HepG2 (cell line): ENCODE measurements around the gene RAC3. TPM values are rescaled to one million over a fixed set of nuclear protein-coding genes. Genes with fewer than 3 reads are reported as not detected.

Experiments used
- AGO2 ChIP-seq: fragments of 200-400 bp; formaldehyde crosslinking; optimal IDR thresholded peaks from 2 replicates; pipeline ENCODE3; 2017; ENCODE audit warnings: mild to moderate bottlenecking, low read depth, low read length, moderate library complexity
- AHR ChIP-seq: IDR thresholded peaks from 2 replicates; pipeline ENCODE4 v1.6.1; 2018; ENCODE audit warnings: missing genetic modification reagents, missing compliant biosample characterization
- CHCHD3 ChIP-seq: sonication (generic); formaldehyde crosslinking; IDR thresholded peaks from 2 replicates; pipeline ENCODE4 v1.8.0; 2022; ENCODE audit warnings: mild to moderate bottlenecking, missing genetic modification reagents, moderate library complexity
- ETV5 ChIP-seq: IDR thresholded peaks from 2 replicates; pipeline ENCODE4 v1.6.1; 2018; ENCODE audit warnings: missing biosample characterization, missing genetic modification reagents, inconsistent platforms, borderline replicate concordance
- GLI4 ChIP-seq: sonication (generic); formaldehyde crosslinking; IDR thresholded peaks from 2 replicates; pipeline ENCODE4 v1.5.1; 2020; ENCODE audit warnings: missing genetic modification reagents, mild to moderate bottlenecking, moderate library complexity, borderline replicate concordance
- GTF3A ChIP-seq: sonication (generic); formaldehyde crosslinking; conservative IDR thresholded peaks from 2 replicates; pipeline ENCODE4 v1.4.0; 2020; ENCODE audit warnings: mild to moderate bottlenecking, missing genetic modification reagents
- KDM2A ChIP-seq: sonication (generic); formaldehyde crosslinking; IDR thresholded peaks from 2 replicates; pipeline ENCODE4 v1.4.0; 2020; ENCODE audit warnings: low read depth, missing genetic modification reagents, borderline replicate concordance
- RERE ChIP-seq: IDR thresholded peaks from 2 replicates; pipeline ENCODE4 v1.6.1; 2016; ENCODE audit warnings: low read depth, missing genetic modification reagents, missing compliant biosample characterization
- SOX5 ChIP-seq: IDR thresholded peaks from 2 replicates; pipeline ENCODE4 v1.6.1; 2016; ENCODE audit warnings: borderline replicate concordance
- ZFAT ChIP-seq: sonication (generic); formaldehyde crosslinking; conservative IDR thresholded peaks from 2 replicates; pipeline ENCODE4 v1.8.1; 2023; ENCODE audit warnings: missing genetic modification reagents, inconsistent platforms
- ZNF547 ChIP-seq: sonication (generic); formaldehyde crosslinking; IDR thresholded peaks from 2 replicates; pipeline ENCODE4 v1.5.1; 2020; ENCODE audit warnings: mild to moderate bottlenecking, missing genetic modification reagents
- ZNF569 ChIP-seq: sonication (generic); formaldehyde crosslinking; IDR thresholded peaks from 2 replicates; pipeline ENCODE4 v1.5.0; 2020; ENCODE audit warnings: mild to moderate bottlenecking, missing genetic modification reagents, moderate library complexity, borderline replicate concordance
- ZZZ3 ChIP-seq: sonication (generic); formaldehyde crosslinking; IDR thresholded peaks from 2 replicates; pipeline ENCODE4 v1.4.0; 2020; ENCODE audit warnings: missing genetic modification reagents, mild to moderate bottlenecking, borderline replicate concordance
- polyA plus RNA-seq, 8 experiments: library from polyadenylated mRNA; depleted of rRNA in 3 of 8; stranded (reverse) in 7 of 8; unstranded in 1 of 8; fragments of >200 nt; fragmentation: Illumina TruSeq in 4 of 8; extraction: Trizol in 4 of 8; gene quantifications; 2 replicates each; pipeline versions ENCODE4 v1.2.1 to v1.2.3, GENCODE V29; 2011 to 2016; ENCODE audit warnings: low read depth in 4 of 8, missing spikeins in 1 of 8, mixed read lengths in 1 of 8; ENCODE audit not compliant: insufficient read depth in 1 of 8
- total RNA-seq, 5 experiments: library from RNA; depleted of rRNA; stranded (reverse); fragments of >200 nt; fragmentation: Illumina TruSeq; extraction: Trizol; gene quantifications; 2 replicates each; pipeline ENCODE4 v1.2.3, GENCODE V29; 2016; ENCODE audit warnings: low read depth in 1 of 5
- TF ChIP-seq, protein P1 (sequence below): sonication (generic); formaldehyde crosslinking; IDR thresholded peaks from 2 replicates; pipeline ENCODE4 v1.4.0; 2020; ENCODE audit warnings: low read depth, mild to moderate bottlenecking, missing genetic modification reagents
- TF ChIP-seq, protein P2 (sequence below): sonication (generic); formaldehyde crosslinking; conservative IDR thresholded peaks from 2 replicates; pipeline ENCODE4 v1.8.0; 2022; ENCODE audit warnings: missing genetic modification reagents
- TF ChIP-seq, protein P3 (sequence below): sonication (generic); formaldehyde crosslinking; IDR thresholded peaks from 2 replicates; pipeline ENCODE4 v1.4.0; 2020; ENCODE audit warnings: mild to moderate bottlenecking, missing genetic modification reagents

Gene RAC3
- total and polyA plus RNA-seq, 2 of the 13 experiments (the other 11 are each of a cell fraction or from before 2014, with no cell fraction given), result 10.5 to 21.3 TPM

- TF ChIP-seq, protein P1, sequence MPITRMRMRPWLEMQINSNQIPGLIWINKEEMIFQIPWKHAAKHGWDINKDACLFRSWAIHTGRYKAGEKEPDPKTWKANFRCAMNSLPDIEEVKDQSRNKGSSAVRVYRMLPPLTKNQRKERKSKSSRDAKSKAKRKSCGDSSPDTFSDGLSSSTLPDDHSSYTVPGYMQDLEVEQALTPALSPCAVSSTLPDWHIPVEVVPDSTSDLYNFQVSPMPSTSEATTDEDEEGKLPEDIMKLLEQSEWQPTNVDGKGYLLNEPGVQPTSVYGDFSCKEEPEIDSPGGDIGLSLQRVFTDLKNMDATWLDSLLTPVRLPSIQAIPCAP, result no peak
- TF ChIP-seq AHR (CRISPR knock-in tag) (no peak), GLI4 (CRISPR knock-in tag) (no peak), ZZZ3 (CRISPR knock-in tag) (0 out of 2 replicates have a peak, but pooled peaks have one; percentile 53), ZFAT (CRISPR knock-in tag) (no peak), CHCHD3 (CRISPR knock-in tag) (0 out of 2 replicates have a peak, but pooled peaks have one; percentile 85), GTF3A (CRISPR knock-in tag) (0 out of 2 replicates have a peak, but pooled peaks have one; percentile 67), ETV5 (CRISPR knock-in tag) (peak; percentile 16; the same call in 1 of the 2 replicates), KDM2A (CRISPR knock-in tag) (no peak), ZNF547 (CRISPR knock-in tag) (no peak), RERE (CRISPR knock-in tag) (no peak), ZNF569 (CRISPR knock-in tag) (no peak), SOX5 (CRISPR knock-in tag) (no peak), AGO2 (peak; percentile 95)
- TF ChIP-seq, protein P2, sequence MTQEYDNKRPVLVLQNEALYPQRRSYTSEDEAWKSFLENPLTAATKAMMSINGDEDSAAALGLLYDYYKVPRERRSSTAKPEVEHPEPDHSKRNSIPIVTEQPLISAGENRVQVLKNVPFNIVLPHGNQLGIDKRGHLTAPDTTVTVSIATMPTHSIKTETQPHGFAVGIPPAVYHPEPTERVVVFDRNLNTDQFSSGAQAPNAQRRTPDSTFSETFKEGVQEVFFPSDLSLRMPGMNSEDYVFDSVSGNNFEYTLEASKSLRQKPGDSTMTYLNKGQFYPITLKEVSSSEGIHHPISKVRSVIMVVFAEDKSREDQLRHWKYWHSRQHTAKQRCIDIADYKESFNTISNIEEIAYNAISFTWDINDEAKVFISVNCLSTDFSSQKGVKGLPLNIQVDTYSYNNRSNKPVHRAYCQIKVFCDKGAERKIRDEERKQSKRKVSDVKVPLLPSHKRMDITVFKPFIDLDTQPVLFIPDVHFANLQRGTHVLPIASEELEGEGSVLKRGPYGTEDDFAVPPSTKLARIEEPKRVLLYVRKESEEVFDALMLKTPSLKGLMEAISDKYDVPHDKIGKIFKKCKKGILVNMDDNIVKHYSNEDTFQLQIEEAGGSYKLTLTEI (CRISPR knock-in tag), result no peak
- TF ChIP-seq, protein P3, sequence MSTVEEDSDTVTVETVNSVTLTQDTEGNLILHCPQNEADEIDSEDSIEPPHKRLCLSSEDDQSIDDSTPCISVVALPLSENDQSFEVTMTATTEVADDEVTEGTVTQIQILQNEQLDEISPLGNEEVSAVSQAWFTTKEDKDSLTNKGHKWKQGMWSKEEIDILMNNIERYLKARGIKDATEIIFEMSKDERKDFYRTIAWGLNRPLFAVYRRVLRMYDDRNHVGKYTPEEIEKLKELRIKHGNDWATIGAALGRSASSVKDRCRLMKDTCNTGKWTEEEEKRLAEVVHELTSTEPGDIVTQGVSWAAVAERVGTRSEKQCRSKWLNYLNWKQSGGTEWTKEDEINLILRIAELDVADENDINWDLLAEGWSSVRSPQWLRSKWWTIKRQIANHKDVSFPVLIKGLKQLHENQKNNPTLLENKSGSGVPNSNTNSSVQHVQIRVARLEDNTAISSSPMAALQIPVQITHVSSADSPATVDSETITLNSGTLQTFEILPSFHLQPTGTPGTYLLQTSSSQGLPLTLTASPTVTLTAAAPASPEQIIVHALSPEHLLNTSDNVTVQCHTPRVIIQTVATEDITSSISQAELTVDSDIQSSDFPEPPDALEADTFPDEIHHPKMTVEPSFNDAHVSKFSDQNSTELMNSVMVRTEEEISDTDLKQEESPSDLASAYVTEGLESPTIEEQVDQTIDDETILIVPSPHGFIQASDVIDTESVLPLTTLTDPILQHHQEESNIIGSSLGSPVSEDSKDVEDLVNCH (CRISPR knock-in tag), result no peak
Observed at GRCh38 chr17:82064433-82065192, 33.1 kb downstream of the RAC3 start (continued).
